ENCODE results near the gene TBC1D14.

TBC1D14 gene

GRCh38 chr4:7015383-7016035 is 105.9 kb downstream of the TBC1D14 start:
- no peak for TF ChIP-seq CTCF (IDR thresholded peaks at IDR 0.05; ENCODE audit: insufficient read depth, low read length, poor library complexity, severe bottlenecking)
- H3K36me3 ChIP-seq (ENCODE audit: control insufficient read depth, insufficient read depth, low read length): peaks cover 21% of the 10 kb centered on the region
- no peak for DNase-seq (ENCODE audit: extremely low read depth, insufficient read length)

GRCh38 chr4:7016086-7016485 is 106.5 kb downstream of the TBC1D14 start:
- TF ChIP-seq CTCF (IDR thresholded peaks at IDR 0.05; ENCODE audit: insufficient read depth, low read length, poor library complexity, severe bottlenecking): no peak
- no peak overlapping the region for H3K4me3 ChIP-seq (replicated peaks; ENCODE audit: low read depth, low read length)
- H3K27me3 ChIP-seq (replicated peaks; ENCODE audit: control insufficient read depth, insufficient read depth, low read length): no peaks in the 10 kb centered on the region
- H3K36me3 ChIP-seq (ENCODE audit: control insufficient read depth, insufficient read depth, low read length): peaks cover 23% of the 10 kb centered on the region
- DNase-seq (ENCODE audit: extremely low read depth, insufficient read length): no peak

More at GRCh38 chr4:7015383-7016035, 105.9 kb downstream of the TBC1D14 start:
- H3K27me3 ChIP-seq (replicated peaks; ENCODE audit: control insufficient read depth, insufficient read depth, low read length): no peaks in the 10 kb centered on the region
- H3K4me3 ChIP-seq (replicated peaks; ENCODE audit: low read depth, low read length): no peak overlapping the region

- no peak overlapping the region for H3K4me3 ChIP-seq (replicated peaks; ENCODE audit: low read depth, low read length)
- no peak for TF ChIP-seq CTCF (IDR thresholded peaks at IDR 0.05; ENCODE audit: insufficient read depth, low read length, poor library complexity, severe bottlenecking)
- no peaks in the 10 kb centered on the region for H3K27me3 ChIP-seq (replicated peaks; ENCODE audit: control insufficient read depth, insufficient read depth, low read length)
- no peak for DNase-seq (ENCODE audit: extremely low read depth, insufficient read length)
- peaks cover 21% of the 10 kb centered on the region for H3K36me3 ChIP-seq (ENCODE audit: control insufficient read depth, insufficient read depth, low read length)
Observed at GRCh38 chr4:7016512-7016911, 106.9 kb downstream of the TBC1D14 start.

- TF ChIP-seq CTCF (IDR thresholded peaks at IDR 0.05; ENCODE audit: insufficient read depth, low read length, poor library complexity, severe bottlenecking): no peak
- Histone ChIP-seq H3K27me3 (replicated peaks; ENCODE audit: control insufficient read depth, insufficient read depth, low read length) (no peaks in the 10 kb centered on the region), H3K36me3 (ENCODE audit: control insufficient read depth, insufficient read depth, low read length) (peaks cover 24% of the 10 kb centered on the region), H3K4me3 (replicated peaks; ENCODE audit: low read depth, low read length) (no peak overlapping the region)
- DNase-seq (ENCODE audit: extremely low read depth, insufficient read length): no peak
Observed at GRCh38 chr4:7017446-7018048, 107.9 kb downstream of the TBC1D14 start.

- DNase-seq (ENCODE audit: extremely low read depth, insufficient read length): no peak
- Histone ChIP-seq H3K4me3 (replicated peaks; ENCODE audit: low read depth, low read length) (no peak overlapping the region), H3K27me3 (replicated peaks; ENCODE audit: control insufficient read depth, insufficient read depth, low read length) (no peaks in the 10 kb centered on the region), H3K36me3 (ENCODE audit: control insufficient read depth, insufficient read depth, low read length) (peaks cover 21% of the 10 kb centered on the region)
- TF ChIP-seq CTCF (IDR thresholded peaks at IDR 0.05; ENCODE audit: insufficient read depth, low read length, poor library complexity, severe bottlenecking): no peak
Observed at GRCh38 chr4:7018281-7018680, 108.7 kb downstream of the TBC1D14 start.

All from GM06990 (cell line).